Measurements from ENCODE around the gene APBA1.

APBA1 gene

GRCh38 chr9:69578026-69578425, 94.1 kb downstream of the APBA1 start:
- no peak for DNase-seq (ENCODE audit: low read depth)

GRCh38 chr9:69577123-69577522, 95.0 kb downstream of the APBA1 start:
- DNase-seq (ENCODE audit: low read depth): no peak

GRCh38 chr9:69574057-69574456, 98.1 kb downstream of the APBA1 start:
- DNase-seq (ENCODE audit: low read depth): no peak

GRCh38 chr9:69573651-69574050, 98.5 kb downstream of the APBA1 start:
- DNase-seq (ENCODE audit: low read depth): no peak

GRCh38 chr9:69572611-69573010, 99.6 kb downstream of the APBA1 start:
- DNase-seq (ENCODE audit: low read depth): no peak

- no peak for DNase-seq (ENCODE audit: low read depth)
Observed at GRCh38 chr9:69571032-69571431, 101.1 kb downstream of the APBA1 start.

- no peak for DNase-seq (ENCODE audit: low read depth)
Observed at GRCh38 chr9:69569738-69570451, 102.3 kb downstream of the APBA1 start.

GRCh38 chr9:69564557-69564956, 107.6 kb downstream of the APBA1 start:
- no peak for DNase-seq (ENCODE audit: low read depth)

GRCh38 chr9:69559126-69559525, 113.0 kb downstream of the APBA1 start:
- DNase-seq (ENCODE audit: low read depth): no peak

GRCh38 chr9:69556707-69557106, 115.5 kb downstream of the APBA1 start:
- DNase-seq (ENCODE audit: low read depth): no peak

- no peak for DNase-seq (ENCODE audit: low read depth)
Observed at GRCh38 chr9:69555802-69556201, 116.4 kb downstream of the APBA1 start.

- DNase-seq (ENCODE audit: low read depth): no peak
Observed at GRCh38 chr9:69554945-69555344, 117.2 kb downstream of the APBA1 start.

GRCh38 chr9:69549310-69550202, 122.6 kb downstream of the APBA1 start:
- no peak for DNase-seq (ENCODE audit: low read depth)

- DNase-seq (ENCODE audit: low read depth): no peak
Observed at GRCh38 chr9:69548681-69549080, 123.5 kb downstream of the APBA1 start.

GRCh38 chr9:69546265-69546664, 125.9 kb downstream of the APBA1 start:
- DNase-seq (ENCODE audit: low read depth): no peak

- no peak for DNase-seq (ENCODE audit: low read depth)
Observed at GRCh38 chr9:69542942-69543704, 129.0 kb downstream of the APBA1 start.

- no peak for DNase-seq (ENCODE audit: low read depth)
Observed at GRCh38 chr9:69542058-69542457, 130.1 kb downstream of the APBA1 start.

GRCh38 chr9:69535911-69536310, 136.3 kb downstream of the APBA1 start:
- no peak for DNase-seq (ENCODE audit: low read depth)

- DNase-seq (ENCODE audit: low read depth): no peak
Observed at GRCh38 chr9:69535286-69535832, 136.8 kb downstream of the APBA1 start.

- no peak for DNase-seq (ENCODE audit: low read depth)
Observed at GRCh38 chr9:69532396-69532795, 139.8 kb downstream of the APBA1 start.

GRCh38 chr9:69527454-69527853, 144.7 kb downstream of the APBA1 start:
- no peak for DNase-seq (ENCODE audit: low read depth)

- DNase-seq (ENCODE audit: low read depth): no peak
Observed at GRCh38 chr9:69526699-69527098, 145.5 kb downstream of the APBA1 start.

Measured in stimulated activated CD8-positive, alpha-beta memory T cell treated with anti-CD3 and anti-CD28 coated beads, Interleukin-4, amount 100 ng/mL, for 24 hours (primary cell).